Fibroblast of gingiva (primary cell): ENCODE measurements around the gene RPUSD3.
"Not testable (repeated sequence)": the region's sequence is repeated elsewhere in the genome, so short reads cannot be mapped to it uniquely, and the experiment has no call there.

Source experiments
- DNase-seq: peaks from one replicate; pipeline ENCODE4 v3.0.0-alpha.2; 2011; ENCODE audit warnings: low read depth

RPUSD3 gene

GRCh38 chr3:9865125-9865637 lies 21.4 kb upstream of the RPUSD3 start:
- DNase-seq, result not testable (repeated sequence)

GRCh38 chr3:9864200-9864927 lies 20.6 kb upstream of the RPUSD3 start:
- DNase-seq, result peak; percentile 89

GRCh38 chr3:9863058-9863772 lies 19.4 kb upstream of the RPUSD3 start:
- DNase-seq, result peak; percentile 67

GRCh38 chr3:9862391-9863057 lies 18.7 kb upstream of the RPUSD3 start:
- peak; percentile 57 for DNase-seq

- no peak for DNase-seq
Measured at GRCh38 chr3:9861626-9862130, 17.9 kb upstream of the RPUSD3 start.

- no peak for DNase-seq
Measured at GRCh38 chr3:9861201-9861600, 17.4 kb upstream of the RPUSD3 start.

GRCh38 chr3:9859530-9860025 lies 15.8 kb upstream of the RPUSD3 start:
- DNase-seq, result no peak

- no peak for DNase-seq
Measured at GRCh38 chr3:9855594-9855993, 11.8 kb upstream of the RPUSD3 start.

- DNase-seq, result not testable (repeated sequence)
Measured at GRCh38 chr3:9854291-9854940, 10.6 kb upstream of the RPUSD3 start.

GRCh38 chr3:9852528-9852927 lies 8.7 kb upstream of the RPUSD3 start:
- DNase-seq, result no peak

- DNase-seq, result peak; percentile 41
Measured at GRCh38 chr3:9851926-9852325, 8.1 kb upstream of the RPUSD3 start.

- DNase-seq, result not testable (repeated sequence)
Measured at GRCh38 chr3:9851383-9851782, 7.6 kb upstream of the RPUSD3 start.

GRCh38 chr3:9848860-9849259 lies 5.1 kb upstream of the RPUSD3 start:
- DNase-seq, result peak; percentile 47

GRCh38 chr3:9847870-9848269 lies 4.1 kb upstream of the RPUSD3 start:
- not testable (repeated sequence) for DNase-seq

- no peak for DNase-seq
Measured at GRCh38 chr3:9846931-9847488, 3.2 kb upstream of the RPUSD3 start.

GRCh38 chr3:9846231-9846630 lies 2.4 kb upstream of the RPUSD3 start:
- no peak for DNase-seq

GRCh38 chr3:9841015-9841414 lies 2.8 kb downstream of the RPUSD3 start:
- no peak for DNase-seq

GRCh38 chr3:9838856-9839255 lies 5.0 kb downstream of the RPUSD3 start:
- no peak for DNase-seq

GRCh38 chr3:9837701-9838582 lies 5.9 kb downstream of the RPUSD3 start:
- no peak for DNase-seq
